BLaER1 (cell line): ENCODE results near the gene RPL3.

Experiments
- H3K27ac ChIP-seq: shearing (Covaris generic); formaldehyde crosslinking; 2 replicates; pipeline ENCODE4 v1.8.1; 2022
- H3K27me3 ChIP-seq: shearing (Covaris generic); formaldehyde crosslinking; 2 replicates; pipeline ENCODE4 v1.8.1; 2022
- H3K36me3 ChIP-seq: shearing (Covaris generic); formaldehyde crosslinking; 2 replicates; pipeline ENCODE4 v1.8.1; 2022
- H3K4me1 ChIP-seq: shearing (Covaris generic); formaldehyde crosslinking; 2 replicates; pipeline ENCODE4 v1.8.1; 2022
- H3K4me2 ChIP-seq: shearing (Covaris generic); formaldehyde crosslinking; 2 replicates; pipeline ENCODE4 v1.8.1; 2022
- H3K4me3 ChIP-seq: shearing (Covaris generic); formaldehyde crosslinking; 2 replicates; pipeline ENCODE4 v1.8.1; 2022
- H3K9ac ChIP-seq: shearing (Covaris generic); formaldehyde crosslinking; 2 replicates; pipeline ENCODE4 v1.8.1; 2022
- H3K9me3 ChIP-seq: shearing (Covaris generic); formaldehyde crosslinking; 2 replicates; pipeline ENCODE4 v1.8.1; 2022
- H4K20me1 ChIP-seq: shearing (Covaris generic); formaldehyde crosslinking; 2 replicates; pipeline ENCODE4 v1.8.1; 2022
- Cebpa-rat ChIP-seq: shearing (Covaris generic); IDR thresholded peaks from 2 replicates; pipeline ENCODE4 v1.8.1; 2022

The RPL3 gene

GRCh38 chr22:39287076-39287725 lies 32.2 kb downstream of the RPL3 start:
- Histone ChIP-seq H3K36me3 (no peaks in the 10 kb centered on the region), H3K27ac (no peak overlapping the region), H4K20me1 (no peaks in the 10 kb centered on the region), H3K9ac (no peak overlapping the region), H3K9me3 (peaks cover 6% of the 10 kb centered on the region; the same call in 1 of the 2 replicates), H3K4me1 (peaks cover under 1% of the 10 kb centered on the region; the same call in 1 of the 2 replicates), H3K27me3 (no peaks in the 10 kb centered on the region), H3K4me2 (no peak overlapping the region), H3K4me3 (no peak overlapping the region)
- TF ChIP-seq Cebpa-rat, result no peak

GRCh38 chr22:39284983-39285382 lies 34.4 kb downstream of the RPL3 start:
- Histone ChIP-seq H3K4me2 (no peak overlapping the region), H3K27me3 (no peaks in the 10 kb centered on the region), H3K9me3 (peaks cover 6% of the 10 kb centered on the region; the same call in 1 of the 2 replicates), H3K4me3 (no peak overlapping the region), H4K20me1 (no peaks in the 10 kb centered on the region), H3K4me1 (0 out of 2 replicates have a peak, but pooled peaks cover 3% of the 10 kb centered on the region), H3K9ac (no peak overlapping the region), H3K27ac (no peak overlapping the region), H3K36me3 (no peaks in the 10 kb centered on the region)
- TF ChIP-seq Cebpa-rat, result no peak

- H4K20me1 ChIP-seq, result no peaks in the 10 kb centered on the region
- H3K36me3 ChIP-seq, result no peaks in the 10 kb centered on the region
- no peak for TF ChIP-seq Cebpa-rat
- H3K4me1 ChIP-seq, result 0 out of 2 replicates have a peak, but pooled peaks cover 3% of the 10 kb centered on the region
- no peaks in the 10 kb centered on the region for H3K27me3 ChIP-seq
- H3K4me3 ChIP-seq, result no peak overlapping the region
- H3K27ac ChIP-seq, result no peak overlapping the region
- peaks cover 6% of the 10 kb centered on the region; the same call in 1 of the 2 replicates for H3K9me3 ChIP-seq
- H3K4me2 ChIP-seq, result no peak overlapping the region
- no peak overlapping the region for H3K9ac ChIP-seq
Measured at GRCh38 chr22:39284142-39284980, 35.1 kb downstream of the RPL3 start.

- Histone ChIP-seq H3K4me2 (no peak overlapping the region), H3K36me3 (no peaks in the 10 kb centered on the region), H3K27me3 (no peaks in the 10 kb centered on the region), H3K4me3 (no peak overlapping the region), H4K20me1 (no peaks in the 10 kb centered on the region), H3K4me1 (0 out of 2 replicates have a peak, but pooled peaks cover 3% of the 10 kb centered on the region), H3K9me3 (peaks cover 6% of the 10 kb centered on the region; the same call in 1 of the 2 replicates), H3K27ac (no peak overlapping the region), H3K9ac (no peak overlapping the region)
- TF ChIP-seq Cebpa-rat, result no peak
Measured at GRCh38 chr22:39283322-39284141, 35.9 kb downstream of the RPL3 start.

- TF ChIP-seq Cebpa-rat, result no peak
- Histone ChIP-seq H3K27ac (no peak overlapping the region), H3K9me3 (peaks cover 6% of the 10 kb centered on the region; the same call in 1 of the 2 replicates), H3K9ac (no peak overlapping the region), H3K4me2 (no peak overlapping the region), H3K4me3 (no peak overlapping the region), H3K27me3 (no peaks in the 10 kb centered on the region), H4K20me1 (no peaks in the 10 kb centered on the region), H3K4me1 (0 out of 2 replicates have a peak, but pooled peaks cover 3% of the 10 kb centered on the region), H3K36me3 (no peaks in the 10 kb centered on the region)
Measured at GRCh38 chr22:39282645-39283321, 36.6 kb downstream of the RPL3 start.

GRCh38 chr22:39281126-39281525 lies 38.3 kb downstream of the RPL3 start:
- Histone ChIP-seq H3K4me2 (no peak overlapping the region), H3K36me3 (no peaks in the 10 kb centered on the region), H3K9me3 (peaks cover 14% of the 10 kb centered on the region), H3K27me3 (no peaks in the 10 kb centered on the region), H3K4me3 (no peak overlapping the region), H3K4me1 (0 out of 2 replicates have a peak, but pooled peaks cover 3% of the 10 kb centered on the region), H3K9ac (no peak overlapping the region), H3K27ac (no peak overlapping the region), H4K20me1 (no peaks in the 10 kb centered on the region)
- TF ChIP-seq Cebpa-rat, result no peak

- Histone ChIP-seq H3K27me3 (no peaks in the 10 kb centered on the region), H3K4me1 (0 out of 2 replicates have a peak, but pooled peaks cover 3% of the 10 kb centered on the region), H3K9ac (no peak overlapping the region), H4K20me1 (no peaks in the 10 kb centered on the region), H3K27ac (no peak overlapping the region), H3K36me3 (no peaks in the 10 kb centered on the region), H3K9me3 (peaks cover 13% of the 10 kb centered on the region), H3K4me2 (no peak overlapping the region), H3K4me3 (no peak overlapping the region)
- TF ChIP-seq Cebpa-rat, result no peak
Measured at GRCh38 chr22:39280250-39280649, 39.2 kb downstream of the RPL3 start.

- Histone ChIP-seq H3K4me1 (0 out of 2 replicates have a peak, but pooled peaks cover 3% of the 10 kb centered on the region), H4K20me1 (no peaks in the 10 kb centered on the region), H3K4me2 (no peak overlapping the region), H3K27me3 (no peaks in the 10 kb centered on the region), H3K27ac (no peak overlapping the region), H3K4me3 (no peak overlapping the region), H3K9me3 (peaks cover 7% of the 10 kb centered on the region), H3K9ac (no peak overlapping the region), H3K36me3 (no peaks in the 10 kb centered on the region)
- no peak for TF ChIP-seq Cebpa-rat
Measured at GRCh38 chr22:39279170-39279850, 40.1 kb downstream of the RPL3 start.
